HepG2 (cell line): ENCODE results near the gene CELSR2. TPM values are rescaled to one million over a fixed set of nuclear protein-coding genes. Genes with fewer than 3 reads are reported as not detected.

ENCODE experiments used
- ATAC-seq: fragments of 200-7000 bp; cut with Tn5 transposase; 3 replicates; pipeline ENCODE4 v1.9.1; 2020; ENCODE audit warnings: mild to moderate bottlenecking, moderate library complexity
- BruUV-seq: library from RNA; stranded (reverse); fragments of 400-500 nt; replicated peaks from 2 replicates; lab custom pipeline; 2021; lab: Mats Ljungman, UMichigan
- CTCF ChIA-PET: fragments of 300-600 bp; formaldehyde crosslinking; extraction: SDS; loops from one replicate; lab custom pipeline; 2021; ENCODE audit warnings: low total read pairs, inconsistent platforms, low intra/inter-chr PET ratio; lab: Yijun Ruan, JAX
- POLR2A ChIA-PET: fragments of 350-600 bp; sonication (Branson Sonifier 250); formaldehyde crosslinking; loops from one replicate; lab custom pipeline; 2020; ENCODE audit warnings: antibody characterized with exemption, inconsistent platforms; lab: Yijun Ruan, JAX
- DNase-seq: peaks from one replicate; pipeline ENCODE4 v3.0.0-alpha.2; 2015; ENCODE audit warnings: low spot score
- FAIRE-seq: peaks from 3 replicates; lab custom pipeline; 2011; peaks lifted over from hg19 to GRCh38; lab: Jason Lieb, UNC
- H2AFZ ChIP-seq: one replicate; pipeline ENCODE4 v1.6.1; 2011; ENCODE audit warnings: low read length, inconsistent platforms
- H3K27ac ChIP-seq: fragments of 300-600 bp; 3 replicates; pipeline ENCODE4 v1.8.0; 2011; ENCODE audit warnings: mixed run types, mild to moderate bottlenecking, mixed read lengths, low read length, inconsistent platforms; ENCODE audit not compliant: insufficient read depth; ENCODE audit errors: extremely low read length
- H3K27me3 ChIP-seq, 2 experiments: fragments of 200-600 bp in 1 of 2; 2 replicates in 1 of 2; 3 replicates in 1 of 2; pipeline versions ENCODE4 v1.6.0 to v1.8.0; 2011; ENCODE audit warnings: low read length in 2 of 2, mild to moderate bottlenecking in 2 of 2, moderate library complexity in 2 of 2, inconsistent platforms in 1 of 2; ENCODE audit not compliant: insufficient read depth in 2 of 2, control insufficient read depth in 1 of 2
- H3K36me3 ChIP-seq, 2 experiments: fragments of 200-600 bp in 1 of 2; replicated peaks in 1 of 2; 2 replicates in 1 of 2; 3 replicates in 1 of 2; pipeline versions ENCODE4 v1.5.1 to v1.8.0; 2011; ENCODE audit warnings: low read length in 2 of 2, inconsistent platforms in 1 of 2; ENCODE audit not compliant: insufficient read depth in 2 of 2, control insufficient read depth in 1 of 2
- H3K4me1 ChIP-seq: 2 replicates; pipeline ENCODE4 v1.5.1; 2012; ENCODE audit warnings: low read length, inconsistent platforms; ENCODE audit not compliant: insufficient read depth
- H3K4me2 ChIP-seq: 2 replicates; pipeline ENCODE4 v1.6.0; 2011; ENCODE audit warnings: low read depth, low read length, inconsistent platforms
- H3K4me3 ChIP-seq, 3 experiments: fragments of 200-600 bp in 1 of 3; sonication (generic), shearing (Covaris generic) in 1 of 3; replicated peaks in 1 of 3; 2 replicates each; pipeline ENCODE4 v1.5.1; 2011 to 2016; ENCODE audit warnings: low read length in 3 of 3, inconsistent platforms in 2 of 3, low read depth in 2 of 3, mild to moderate bottlenecking in 2 of 3, control low read depth in 1 of 3, mixed read lengths in 1 of 3; ENCODE audit not compliant: insufficient read depth in 1 of 3
- H3K79me2 ChIP-seq: one replicate; pipeline ENCODE4 v1.6.1; 2011; ENCODE audit warnings: low read length, inconsistent platforms; ENCODE audit not compliant: insufficient read depth
- H3K9ac ChIP-seq: 2 replicates; pipeline ENCODE4 v1.6.0; 2011; ENCODE audit warnings: mild to moderate bottlenecking, low read depth, low read length, inconsistent platforms; ENCODE audit not compliant: insufficient read depth
- H3K9me3 ChIP-seq: 2 replicates; pipeline ENCODE4 v1.5.1; 2012; ENCODE audit warnings: mild to moderate bottlenecking, low read length
- H4K20me1 ChIP-seq: 2 replicates; pipeline ENCODE4 v1.6.0; 2011; ENCODE audit warnings: inconsistent platforms, mild to moderate bottlenecking, low read length, moderate library complexity; ENCODE audit not compliant: insufficient read depth
- EEA1 ChIP-seq: sonication (generic); formaldehyde crosslinking; IDR thresholded peaks from 2 replicates; pipeline ENCODE4 v1.5.1; 2020; ENCODE audit warnings: mild to moderate bottlenecking, missing genetic modification reagents, borderline replicate concordance
- GMEB1 ChIP-seq: sonication (generic); formaldehyde crosslinking; IDR thresholded peaks from 2 replicates; pipeline ENCODE4 v1.5.1; 2020; ENCODE audit warnings: missing genetic modification reagents, mild to moderate bottlenecking, borderline replicate concordance
- GTF3A ChIP-seq: sonication (generic); formaldehyde crosslinking; conservative IDR thresholded peaks from 2 replicates; pipeline ENCODE4 v1.4.0; 2020; ENCODE audit warnings: mild to moderate bottlenecking, missing genetic modification reagents
- HNRNPL ChIP-seq: fragments of 200-400 bp; formaldehyde crosslinking; IDR thresholded peaks from 2 replicates; pipeline ENCODE4 v1.6.1; 2017; ENCODE audit warnings: mild to moderate bottlenecking, low read depth, low read length
- MLLT10 ChIP-seq: sonication (generic); formaldehyde crosslinking; IDR thresholded peaks from 2 replicates; pipeline ENCODE4 v1.4.0; 2020; ENCODE audit warnings: missing genetic modification reagents
- MLX ChIP-seq: IDR thresholded peaks from 2 replicates; pipeline ENCODE4 v1.6.1; 2016
- NFE2 ChIP-seq: sonication (generic); formaldehyde crosslinking; IDR thresholded peaks from 2 replicates; pipeline ENCODE4 v1.4.0; 2020; ENCODE audit warnings: missing genetic modification reagents
- REPIN1 ChIP-seq: sonication (generic); formaldehyde crosslinking; IDR thresholded peaks from 2 replicates; pipeline ENCODE4 v1.8.0; 2022; ENCODE audit warnings: missing genetic modification reagents, low read depth, mild to moderate bottlenecking, borderline replicate concordance
- SMAD1 ChIP-seq: sonication (generic); formaldehyde crosslinking; IDR thresholded peaks from 2 replicates; pipeline ENCODE4 v1.4.0; 2020; ENCODE audit warnings: missing genetic modification reagents, low read depth, mild to moderate bottlenecking, borderline replicate concordance
- SP4 ChIP-seq: sonication (generic); formaldehyde crosslinking; IDR thresholded peaks from 2 replicates; pipeline ENCODE4 v1.8.1; 2023; ENCODE audit warnings: mild to moderate bottlenecking, missing genetic modification reagents
- SYNCRIP ChIP-seq: fragments of 200-400 bp; formaldehyde crosslinking; IDR thresholded peaks from 2 replicates; pipeline ENCODE4 v1.6.1; 2018; ENCODE audit warnings: mild to moderate bottlenecking, low read depth, low read length; ENCODE audit not compliant: insufficient read depth
- TEAD2 ChIP-seq: sonication (generic); formaldehyde crosslinking; IDR thresholded peaks from 2 replicates; pipeline ENCODE4 v1.9.0; 2021; ENCODE audit warnings: missing genetic modification reagents
- ZMYM2 ChIP-seq: sonication (generic); formaldehyde crosslinking; IDR thresholded peaks from 2 replicates; pipeline ENCODE4 v1.8.0; 2022; ENCODE audit warnings: mild to moderate bottlenecking, missing genetic modification reagents
- ZNF850 ChIP-seq: sonication (generic); formaldehyde crosslinking; conservative IDR thresholded peaks from 2 replicates; pipeline ENCODE4 v1.9.0; 2021; ENCODE audit warnings: mild to moderate bottlenecking, missing genetic modification reagents
- WGBS: methylation state at CpG from one replicate; pipeline ENCODE4 v1.1.6; 2017; ENCODE audit warnings: low lambda C conversion rate; 5-methylcytosine and 5-hydroxymethylcytosine counted together
- in situ Hi-C: cut with HindIII; loops from 2 replicates; pipeline ENCODE4 v1.10.0; 2017; ENCODE audit warnings: low pct_unique_long_range_greater_than_20kb; ENCODE audit not compliant: extremely low pct_ligation_motif_present
- intact Hi-C: fragments of 100-400 bp; cut with micrococcal nuclease; formaldehyde crosslinking; loops from one replicate; pipeline ENCODE4 v1.10.0; 2022; ENCODE audit not compliant: unreplicated experiment
- polyA plus RNA-seq, 8 experiments: library from polyadenylated mRNA; depleted of rRNA in 3 of 8; stranded (reverse) in 7 of 8; unstranded in 1 of 8; fragments of >200 nt; fragmentation: Illumina TruSeq in 4 of 8; extraction: Trizol in 4 of 8; gene quantifications; 2 replicates each; pipeline versions ENCODE4 v1.2.1 to v1.2.3, GENCODE V29; 2011 to 2016; ENCODE audit warnings: low read depth in 4 of 8, missing spikeins in 1 of 8, mixed read lengths in 1 of 8; ENCODE audit not compliant: insufficient read depth in 1 of 8
- total RNA-seq, 5 experiments: library from RNA; depleted of rRNA; stranded (reverse); fragments of >200 nt; fragmentation: Illumina TruSeq; extraction: Trizol; gene quantifications; 2 replicates each; pipeline ENCODE4 v1.2.3, GENCODE V29; 2016; ENCODE audit warnings: low read depth in 1 of 5
- TF ChIP-seq, protein P1 (sequence below): IDR thresholded peaks from 2 replicates; pipeline ENCODE4 v1.6.1; 2016; ENCODE audit warnings: missing compliant biosample characterization, missing genetic modification reagents, borderline replicate concordance
- TF ChIP-seq, protein P2 (sequence below): sonication (generic); formaldehyde crosslinking; conservative IDR thresholded peaks from 2 replicates; pipeline ENCODE4 v1.4.0; 2020; ENCODE audit warnings: mild to moderate bottlenecking, missing genetic modification reagents, moderate library complexity
- TF ChIP-seq, protein P3 (sequence below): sonication (generic); formaldehyde crosslinking; IDR thresholded peaks from 2 replicates; pipeline ENCODE4 v1.4.0; 2020; ENCODE audit warnings: mild to moderate bottlenecking, low read depth, missing genetic modification reagents

Gene CELSR2
- total and polyA plus RNA-seq, 2 of the 13 experiments (the other 11 are each of a cell fraction or from before 2014, with no cell fraction given): 4.0 to 6.6 TPM

- Histone ChIP-seq H3K4me3 (no peak overlapping the region), H3K4me1 (peaks cover 16% of the 10 kb centered on the region), H4K20me1 (no peaks in the 10 kb centered on the region), H3K36me3 (peaks cover 27 to 71% of the 10 kb centered on the region in 2 experiments), H3K27me3 (no peaks in the 10 kb centered on the region), H3K9me3 (no peaks in the 10 kb centered on the region), H3K4me2 (no peak overlapping the region), H3K79me2 (no peaks in the 10 kb centered on the region), H2AFZ (no peak overlapping the region), H3K9ac (no peak overlapping the region), H3K27ac (no peak overlapping the region)
- FAIRE-seq (no peak), DNase-seq (no peak), ATAC-seq (no peak)
- BruUV-seq: no TSS peak
- ChIA-PET CTCF (no interaction called here), POLR2A (no interaction called here)
- intact Hi-C loops (no loop called here), in situ Hi-C loops (no loop called here)
- 98% methylated on average over 4 of the region's 4 CpGs for WGBS
- no peak for TF ChIP-seq GMEB1 (CRISPR knock-in tag)
- TF ChIP-seq SYNCRIP: no peak
- TF ChIP-seq SP4 (CRISPR knock-in tag): no peak
- no peak for TF ChIP-seq ZNF850 (CRISPR knock-in tag)
- no peak for TF ChIP-seq NFE2 (CRISPR knock-in tag)
- TF ChIP-seq HNRNPL: no peak
- TF ChIP-seq GTF3A (CRISPR knock-in tag): no peak
- TF ChIP-seq, protein P1, sequence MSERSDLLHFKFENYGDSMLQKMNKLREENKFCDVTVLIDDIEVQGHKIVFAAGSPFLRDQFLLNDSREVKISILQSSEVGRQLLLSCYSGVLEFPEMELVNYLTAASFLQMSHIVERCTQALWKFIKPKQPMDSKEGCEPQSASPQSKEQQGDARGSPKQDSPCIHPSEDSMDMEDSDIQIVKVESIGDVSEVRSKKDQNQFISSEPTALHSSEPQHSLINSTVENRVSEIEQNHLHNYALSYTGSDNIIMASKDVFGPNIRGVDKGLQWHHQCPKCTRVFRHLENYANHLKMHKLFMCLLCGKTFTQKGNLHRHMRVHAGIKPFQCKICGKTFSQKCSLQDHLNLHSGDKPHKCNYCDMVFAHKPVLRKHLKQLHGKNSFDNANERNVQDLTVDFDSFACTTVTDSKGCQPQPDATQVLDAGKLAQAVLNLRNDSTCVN (CRISPR knock-in tag): no peak
- TF ChIP-seq, protein P2, sequence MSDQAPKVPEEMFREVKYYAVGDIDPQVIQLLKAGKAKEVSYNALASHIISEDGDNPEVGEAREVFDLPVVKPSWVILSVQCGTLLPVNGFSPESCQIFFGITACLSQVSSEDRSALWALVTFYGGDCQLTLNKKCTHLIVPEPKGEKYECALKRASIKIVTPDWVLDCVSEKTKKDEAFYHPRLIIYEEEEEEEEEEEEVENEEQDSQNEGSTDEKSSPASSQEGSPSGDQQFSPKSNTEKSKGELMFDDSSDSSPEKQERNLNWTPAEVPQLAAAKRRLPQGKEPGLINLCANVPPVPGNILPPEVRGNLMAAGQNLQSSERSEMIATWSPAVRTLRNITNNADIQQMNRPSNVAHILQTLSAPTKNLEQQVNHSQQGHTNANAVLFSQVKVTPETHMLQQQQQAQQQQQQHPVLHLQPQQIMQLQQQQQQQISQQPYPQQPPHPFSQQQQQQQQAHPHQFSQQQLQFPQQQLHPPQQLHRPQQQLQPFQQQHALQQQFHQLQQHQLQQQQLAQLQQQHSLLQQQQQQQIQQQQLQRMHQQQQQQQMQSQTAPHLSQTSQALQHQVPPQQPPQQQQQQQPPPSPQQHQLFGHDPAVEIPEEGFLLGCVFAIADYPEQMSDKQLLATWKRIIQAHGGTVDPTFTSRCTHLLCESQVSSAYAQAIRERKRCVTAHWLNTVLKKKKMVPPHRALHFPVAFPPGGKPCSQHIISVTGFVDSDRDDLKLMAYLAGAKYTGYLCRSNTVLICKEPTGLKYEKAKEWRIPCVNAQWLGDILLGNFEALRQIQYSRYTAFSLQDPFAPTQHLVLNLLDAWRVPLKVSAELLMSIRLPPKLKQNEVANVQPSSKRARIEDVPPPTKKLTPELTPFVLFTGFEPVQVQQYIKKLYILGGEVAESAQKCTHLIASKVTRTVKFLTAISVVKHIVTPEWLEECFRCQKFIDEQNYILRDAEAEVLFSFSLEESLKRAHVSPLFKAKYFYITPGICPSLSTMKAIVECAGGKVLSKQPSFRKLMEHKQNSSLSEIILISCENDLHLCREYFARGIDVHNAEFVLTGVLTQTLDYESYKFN (CRISPR knock-in tag): no peak
- TF ChIP-seq, protein P3, sequence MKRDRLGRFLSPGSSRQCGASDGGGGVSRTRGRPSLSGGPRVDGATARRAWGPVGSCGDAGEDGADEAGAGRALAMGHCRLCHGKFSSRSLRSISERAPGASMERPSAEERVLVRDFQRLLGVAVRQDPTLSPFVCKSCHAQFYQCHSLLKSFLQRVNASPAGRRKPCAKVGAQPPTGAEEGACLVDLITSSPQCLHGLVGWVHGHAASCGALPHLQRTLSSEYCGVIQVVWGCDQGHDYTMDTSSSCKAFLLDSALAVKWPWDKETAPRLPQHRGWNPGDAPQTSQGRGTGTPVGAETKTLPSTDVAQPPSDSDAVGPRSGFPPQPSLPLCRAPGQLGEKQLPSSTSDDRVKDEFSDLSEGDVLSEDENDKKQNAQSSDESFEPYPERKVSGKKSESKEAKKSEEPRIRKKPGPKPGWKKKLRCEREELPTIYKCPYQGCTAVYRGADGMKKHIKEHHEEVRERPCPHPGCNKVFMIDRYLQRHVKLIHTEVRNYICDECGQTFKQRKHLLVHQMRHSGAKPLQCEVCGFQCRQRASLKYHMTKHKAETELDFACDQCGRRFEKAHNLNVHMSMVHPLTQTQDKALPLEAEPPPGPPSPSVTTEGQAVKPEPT (CRISPR knock-in tag): no peak
- no peak for TF ChIP-seq SMAD1 (CRISPR knock-in tag)
- no peak for TF ChIP-seq ZMYM2 (CRISPR knock-in tag)
- TF ChIP-seq MLX (CRISPR knock-in tag): no peak
- no peak for TF ChIP-seq REPIN1 (CRISPR knock-in tag)
- no peak for TF ChIP-seq TEAD2 (CRISPR knock-in tag)
- no peak for TF ChIP-seq EEA1 (CRISPR knock-in tag)
- TF ChIP-seq MLLT10 (CRISPR knock-in tag): no peak
These were observed 65.9 kb downstream of the CELSR2 start for GRCh38 chr1:109315288-109315687.
